ENCODE results near the gene IGFL1.

DNA sequence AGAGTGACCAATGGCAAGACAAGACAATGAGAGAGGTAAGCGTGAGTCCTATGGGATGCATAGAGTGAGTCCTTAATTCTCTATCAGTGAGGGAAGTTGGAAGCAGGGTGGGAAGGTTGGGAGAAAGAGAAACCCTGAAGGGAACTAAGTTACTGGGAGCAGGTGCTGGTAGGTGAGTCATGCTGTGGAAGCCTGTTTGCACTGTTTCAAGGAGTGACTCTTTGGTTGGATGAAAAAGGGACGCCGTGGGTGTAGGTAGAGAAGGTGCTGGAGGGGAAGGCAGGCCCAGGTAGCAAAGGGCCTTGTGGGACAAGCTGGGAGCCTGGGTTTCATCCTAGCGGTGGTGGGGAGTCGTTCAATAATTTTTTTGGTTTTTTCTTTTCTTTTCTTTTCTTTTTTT, 21.9 kb downstream of the IGFL1 start:
- TF ChIP-seq, protein P1, sequence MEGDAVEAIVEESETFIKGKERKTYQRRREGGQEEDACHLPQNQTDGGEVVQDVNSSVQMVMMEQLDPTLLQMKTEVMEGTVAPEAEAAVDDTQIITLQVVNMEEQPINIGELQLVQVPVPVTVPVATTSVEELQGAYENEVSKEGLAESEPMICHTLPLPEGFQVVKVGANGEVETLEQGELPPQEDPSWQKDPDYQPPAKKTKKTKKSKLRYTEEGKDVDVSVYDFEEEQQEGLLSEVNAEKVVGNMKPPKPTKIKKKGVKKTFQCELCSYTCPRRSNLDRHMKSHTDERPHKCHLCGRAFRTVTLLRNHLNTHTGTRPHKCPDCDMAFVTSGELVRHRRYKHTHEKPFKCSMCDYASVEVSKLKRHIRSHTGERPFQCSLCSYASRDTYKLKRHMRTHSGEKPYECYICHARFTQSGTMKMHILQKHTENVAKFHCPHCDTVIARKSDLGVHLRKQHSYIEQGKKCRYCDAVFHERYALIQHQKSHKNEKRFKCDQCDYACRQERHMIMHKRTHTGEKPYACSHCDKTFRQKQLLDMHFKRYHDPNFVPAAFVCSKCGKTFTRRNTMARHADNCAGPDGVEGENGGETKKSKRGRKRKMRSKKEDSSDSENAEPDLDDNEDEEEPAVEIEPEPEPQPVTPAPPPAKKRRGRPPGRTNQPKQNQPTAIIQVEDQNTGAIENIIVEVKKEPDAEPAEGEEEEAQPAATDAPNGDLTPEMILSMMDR (IDR thresholded peaks at IDR 0.05): no peak
- no peak for TF ChIP-seq POLR2A (IDR thresholded peaks at IDR 0.05)
